ENCODE measurements around the gene EVI5L.
"Not testable (repeated sequence)": the region's sequence is repeated elsewhere in the genome, so short reads cannot be mapped to it uniquely, and the experiment has no call there.

Gene EVI5L

DNA sequence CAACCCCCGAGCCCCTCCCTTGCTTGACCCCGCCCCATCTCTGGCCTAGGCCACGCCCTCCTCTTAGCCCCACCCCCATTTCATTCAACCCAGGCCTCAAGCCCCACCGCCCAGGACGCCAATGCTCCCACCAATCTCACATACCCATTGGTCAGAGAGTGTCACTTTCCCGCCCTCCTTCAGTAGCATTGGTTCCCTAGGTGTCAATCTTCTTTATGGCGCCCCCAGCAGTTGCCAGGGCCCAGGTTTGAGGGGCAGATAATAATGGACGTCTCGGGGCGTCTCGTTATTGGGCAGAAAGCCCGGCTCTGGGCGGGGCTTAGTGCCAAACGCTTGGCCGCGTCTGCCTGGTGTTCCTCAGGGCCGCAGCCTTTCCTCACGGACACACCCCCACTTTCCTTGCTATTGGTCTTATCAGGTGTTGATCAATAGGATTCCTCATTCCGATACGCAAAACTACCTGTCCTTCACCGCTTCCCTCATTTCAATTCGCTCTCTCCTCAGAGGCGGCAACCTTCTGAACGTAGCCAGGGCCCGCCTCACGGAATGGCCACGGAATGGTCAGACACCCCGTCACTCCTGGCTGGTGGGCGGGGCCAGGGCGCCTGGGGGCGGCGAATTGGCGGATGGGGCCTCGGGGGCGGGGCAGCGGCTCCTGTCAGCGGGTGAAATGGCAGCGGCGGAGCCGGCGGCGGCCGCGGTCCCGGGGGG, at the start of gene EVI5L:
TSS of gene EVI5L (plus strand) at position 658 of the 711 bp plus-strand sequence. CDS start 16,325 bp downstream, outside the sequence.
- peak; percentile 100 for DNase-seq

- DNase-seq = no peak
Measured at GRCh38 chr19:7781157-7781556, 48.9 kb upstream of the EVI5L start.

DNA sequence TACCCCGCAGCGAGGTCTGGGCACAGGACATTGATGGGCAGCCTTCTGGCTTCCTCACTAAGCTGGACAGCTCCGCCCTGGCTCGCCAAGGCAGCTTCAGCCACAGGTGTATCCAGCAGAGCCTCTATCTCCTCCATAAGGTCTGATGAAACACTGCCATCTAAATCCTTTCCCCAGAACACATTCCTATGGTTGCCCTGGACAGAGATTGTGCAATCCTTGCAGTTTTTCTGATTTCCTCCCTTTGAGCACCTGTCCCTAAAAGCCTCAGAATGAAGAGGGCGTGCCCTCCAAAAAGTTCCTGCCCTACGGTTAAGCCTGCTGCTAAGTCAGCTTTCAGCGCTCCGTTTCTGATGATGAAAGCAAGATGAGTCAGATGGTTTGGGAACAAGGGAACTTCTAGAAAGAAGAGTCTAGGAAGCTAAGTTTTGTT, 46.0 kb upstream of the EVI5L start:
- DNase-seq = no peak

- DNase-seq = no peak
Measured at GRCh38 chr19:7784856-7785255, 45.2 kb upstream of the EVI5L start.

DNA sequence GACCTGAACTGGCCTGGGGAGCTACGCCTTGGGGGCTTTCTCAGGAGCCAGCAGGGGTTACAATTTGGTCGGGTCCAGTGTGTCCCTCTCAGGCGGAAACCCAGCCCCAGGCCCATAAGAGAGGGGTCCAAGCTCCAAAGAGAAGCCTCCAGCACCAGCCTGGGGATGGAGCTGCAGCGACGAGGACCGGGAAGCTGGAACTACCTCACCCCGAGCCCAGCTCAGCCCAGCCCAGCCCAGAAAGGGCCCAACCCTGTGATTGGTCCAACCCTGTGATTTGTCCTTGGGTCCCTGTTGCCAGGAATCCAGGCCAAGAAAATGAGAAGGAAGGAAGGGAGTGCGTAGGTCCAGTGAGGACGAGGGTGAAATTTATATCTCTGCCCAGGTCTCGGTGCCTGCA, 42.9 kb upstream of the EVI5L start:
- DNase-seq = no peak

DNA sequence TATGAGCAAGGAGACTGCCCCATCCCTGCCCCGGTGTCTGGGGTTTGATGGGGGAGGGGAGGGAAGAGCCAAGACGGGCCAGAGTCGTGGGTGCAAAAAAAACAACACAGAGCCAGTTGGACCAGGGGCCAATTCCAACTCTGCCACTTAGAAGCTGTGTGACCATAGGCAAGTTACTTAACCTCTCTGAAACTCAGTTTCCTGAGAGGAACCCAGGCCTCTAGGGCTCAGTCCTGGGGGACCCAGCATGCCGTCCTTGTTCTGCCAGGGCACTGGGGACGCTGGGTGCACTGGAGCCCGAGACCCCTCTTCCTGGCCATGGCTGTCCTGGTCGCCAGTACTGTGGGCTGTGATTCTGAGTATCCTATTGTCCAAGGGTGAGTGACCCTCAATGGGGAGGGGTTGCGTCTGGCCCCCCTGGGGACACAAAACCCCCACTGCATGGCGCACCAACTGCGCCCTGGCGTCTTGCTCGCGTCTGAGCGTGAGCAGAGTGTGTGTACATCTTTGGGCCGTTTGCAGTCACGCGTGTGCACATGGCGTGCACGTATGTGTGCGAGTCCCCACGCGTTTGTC, 42.3 kb upstream of the EVI5L start:
- DNase-seq = no peak

DNA sequence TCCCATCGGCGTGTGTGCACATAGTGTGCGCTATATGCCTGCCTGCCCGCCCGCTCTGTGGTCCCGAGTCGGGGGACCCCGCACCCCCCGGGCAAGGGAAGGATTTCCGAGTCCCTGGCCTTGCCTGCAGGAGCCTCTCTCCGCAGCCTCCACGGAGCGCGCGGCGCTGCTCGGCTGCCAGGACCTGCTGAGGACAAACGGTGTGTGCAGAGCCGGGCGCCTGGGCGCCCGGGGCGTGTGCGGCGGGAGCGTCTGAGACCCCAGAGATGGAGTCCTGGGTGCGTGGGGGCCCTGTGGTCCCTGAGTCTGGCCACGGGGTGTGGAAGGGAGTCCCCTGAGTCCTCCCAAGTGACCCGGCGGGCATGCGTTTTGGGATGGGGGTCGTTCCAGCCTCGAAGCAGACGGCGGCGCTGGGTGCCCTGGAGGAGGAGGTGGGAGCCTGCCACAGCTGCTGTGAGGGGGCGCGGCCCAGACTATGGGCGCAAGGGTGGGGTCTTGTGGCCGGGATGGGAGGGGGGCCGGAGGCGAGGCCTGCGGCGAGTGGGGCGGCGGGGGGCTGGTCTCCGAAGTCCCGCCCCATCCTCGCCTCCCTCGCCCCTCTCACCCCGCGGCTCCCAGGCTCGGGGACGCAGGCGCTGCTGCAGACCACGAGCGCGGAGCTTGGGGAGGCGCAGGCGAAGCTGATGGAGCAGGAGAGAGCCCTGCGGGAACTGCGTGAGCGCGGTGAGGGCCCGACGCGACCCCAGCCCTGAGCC, 41.7 kb upstream of the EVI5L start:
- no peak for DNase-seq

DNA sequence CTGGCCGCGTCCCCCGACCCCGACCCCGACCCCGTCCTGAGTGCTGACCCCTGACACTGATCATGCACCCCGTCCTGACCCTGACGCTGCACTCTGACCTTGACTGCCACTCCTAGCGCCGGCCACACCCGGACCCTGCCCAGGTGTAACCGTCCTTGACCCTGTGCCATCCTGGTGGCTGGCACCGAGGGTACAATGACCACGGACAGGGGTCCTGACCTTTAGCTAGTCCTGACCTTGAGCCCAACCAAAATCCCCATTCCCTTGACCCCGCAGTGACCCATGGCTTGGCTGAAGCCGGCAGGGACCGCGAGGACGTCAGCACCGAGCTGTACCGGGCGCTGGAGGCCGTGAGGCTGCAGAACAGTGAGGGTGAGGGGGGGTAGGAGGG, 41.1 kb upstream of the EVI5L start:
- no peak for DNase-seq

DNA sequence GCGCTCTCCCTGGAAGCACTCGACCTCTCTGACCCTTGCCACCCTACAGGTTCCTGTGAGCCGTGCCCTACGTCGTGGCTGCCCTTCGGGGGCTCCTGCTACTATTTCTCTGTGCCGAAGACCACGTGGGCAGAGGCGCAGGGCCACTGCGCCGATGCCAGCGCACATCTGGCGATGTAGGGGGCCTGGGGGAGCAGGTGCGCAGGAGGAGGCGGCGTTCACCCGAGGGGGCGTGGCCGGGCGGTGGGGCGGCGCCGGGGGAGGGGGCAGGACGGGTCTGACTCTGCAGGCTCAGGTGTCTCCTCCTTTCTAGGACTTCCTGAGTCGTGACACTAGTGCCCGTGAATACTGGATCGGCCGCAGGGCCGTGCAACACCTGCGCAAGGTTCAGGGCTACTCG, 40.6 kb upstream of the EVI5L start:
- DNase-seq = no peak

- no peak for DNase-seq
Measured at GRCh38 chr19:7790416-7790815, 39.6 kb upstream of the EVI5L start.

DNA sequence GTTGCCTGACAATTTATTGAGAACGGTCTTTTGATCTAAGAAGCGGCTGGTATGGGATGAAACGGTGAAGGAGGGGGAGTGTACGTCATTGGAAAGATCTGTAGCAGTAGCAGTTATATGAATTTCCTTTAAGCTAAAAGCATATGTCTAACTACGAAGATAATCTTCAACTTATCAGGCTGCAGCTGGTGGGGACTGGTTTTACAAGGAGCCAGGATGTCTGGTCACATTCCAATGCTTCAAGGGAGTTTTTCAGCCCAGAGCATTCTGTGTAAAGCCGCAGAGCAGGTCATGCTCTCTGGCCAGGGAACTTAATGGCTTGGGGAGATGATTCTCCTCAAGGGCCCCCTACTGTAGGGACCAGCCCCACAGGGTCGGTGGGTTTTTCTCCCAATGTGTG, 37.7 kb upstream of the EVI5L start:
- no peak for DNase-seq

GRCh38 chr19:7792701-7793100, 37.3 kb upstream of the EVI5L start:
- not testable (repeated sequence) for DNase-seq

DNA sequence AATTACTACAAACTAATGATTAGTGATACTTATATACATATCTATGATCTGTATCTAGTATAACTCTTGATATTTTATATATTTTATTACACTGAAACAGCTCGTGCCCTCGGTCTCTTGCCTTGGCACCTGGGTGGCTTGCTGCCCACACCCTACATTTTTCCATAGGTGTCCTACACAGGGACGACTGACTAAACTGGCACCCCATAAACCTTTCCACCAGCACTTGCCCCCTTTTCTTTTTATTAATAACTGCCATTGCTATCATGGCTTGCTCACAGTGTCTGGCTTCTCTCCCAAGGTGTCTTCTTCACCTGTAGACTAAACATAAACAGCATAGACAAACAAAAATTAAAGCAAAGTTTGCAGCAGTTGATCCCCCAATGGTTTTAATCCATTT, 36.5 kb upstream of the EVI5L start:
- DNase-seq = no peak

DNA sequence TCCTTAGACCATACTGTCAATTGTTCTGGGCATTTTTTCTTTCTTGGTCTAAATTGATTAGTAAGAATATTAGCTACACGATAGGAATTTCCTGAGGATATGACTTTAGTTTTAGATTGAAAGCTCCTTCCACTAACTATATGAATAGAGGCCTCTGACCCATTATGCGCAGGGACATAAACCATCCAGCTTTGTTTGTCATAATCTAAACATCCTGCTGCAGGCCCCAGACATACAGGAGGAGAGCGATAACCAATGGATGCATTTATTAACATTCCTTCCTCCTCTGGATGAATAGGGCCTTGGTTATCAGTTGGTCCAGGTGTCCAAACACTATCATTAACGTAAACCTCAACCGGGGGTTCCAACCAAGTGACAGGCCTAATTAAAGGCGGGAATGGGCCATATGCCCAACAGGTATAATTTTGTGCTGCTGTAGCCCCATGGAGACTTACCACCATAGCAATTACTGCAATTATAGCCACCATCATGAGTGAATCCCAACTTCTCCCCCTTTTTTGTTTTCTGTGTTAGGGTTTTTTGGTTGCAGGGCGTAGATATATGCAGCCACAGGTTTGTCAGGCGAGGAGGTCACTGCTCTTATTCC, 34.4 kb upstream of the EVI5L start:
- DNase-seq = no peak

GRCh38 chr19:7799640-7800355, 30.2 kb upstream of the EVI5L start:
- peak; percentile 74 for DNase-seq

- DNase-seq = no peak
Measured at GRCh38 chr19:7801020-7801570, 28.9 kb upstream of the EVI5L start.

DNA sequence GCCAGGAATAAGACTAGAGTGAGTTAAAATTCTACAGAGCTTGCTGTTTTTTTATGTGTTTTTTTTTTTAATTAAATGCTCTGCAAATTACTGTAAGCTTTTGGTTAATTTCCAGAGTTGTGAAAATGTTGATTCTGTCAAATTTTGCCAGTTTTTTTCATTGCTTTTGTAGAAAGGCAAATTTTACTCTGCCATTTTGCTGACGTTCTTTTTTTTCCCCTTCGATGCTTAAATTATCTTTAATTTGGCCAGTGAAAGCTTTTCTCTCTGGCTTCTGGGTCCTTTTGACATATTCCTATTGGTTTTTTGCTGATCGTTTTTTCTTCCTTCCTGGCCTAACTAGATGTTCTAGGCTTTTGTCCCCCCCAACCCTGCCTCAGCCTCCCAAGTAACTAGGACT, 23.8 kb upstream of the EVI5L start:
- no peak for DNase-seq

- no peak for DNase-seq
Measured at GRCh38 chr19:7806876-7807275, 23.1 kb upstream of the EVI5L start.

- DNase-seq = no peak
Measured at GRCh38 chr19:7808108-7808507, 21.9 kb upstream of the EVI5L start.

- DNase-seq = no peak
Measured at GRCh38 chr19:7811989-7812388, 18.0 kb upstream of the EVI5L start.

DNA sequence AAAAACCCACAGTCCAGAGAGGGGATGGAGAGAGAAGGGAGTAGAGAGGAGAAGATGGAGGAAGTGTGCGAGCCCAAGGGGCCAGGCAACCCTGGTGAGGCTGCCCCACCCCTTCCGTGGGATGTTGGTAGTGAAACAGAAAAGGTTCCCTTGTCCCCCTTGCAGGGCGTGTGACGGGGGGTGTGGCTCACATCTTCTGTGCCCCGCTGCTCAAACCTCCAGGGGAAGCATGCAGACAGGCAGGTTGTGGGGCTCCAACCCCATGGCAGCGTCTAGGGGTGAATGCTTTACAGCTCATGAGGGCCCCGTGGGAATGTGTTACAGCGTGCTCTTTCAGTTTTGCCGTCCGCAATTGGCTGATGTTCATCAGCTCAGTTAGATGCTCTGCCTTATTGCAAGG, 14.7 kb upstream of the EVI5L start:
- no peak for DNase-seq

DNA sequence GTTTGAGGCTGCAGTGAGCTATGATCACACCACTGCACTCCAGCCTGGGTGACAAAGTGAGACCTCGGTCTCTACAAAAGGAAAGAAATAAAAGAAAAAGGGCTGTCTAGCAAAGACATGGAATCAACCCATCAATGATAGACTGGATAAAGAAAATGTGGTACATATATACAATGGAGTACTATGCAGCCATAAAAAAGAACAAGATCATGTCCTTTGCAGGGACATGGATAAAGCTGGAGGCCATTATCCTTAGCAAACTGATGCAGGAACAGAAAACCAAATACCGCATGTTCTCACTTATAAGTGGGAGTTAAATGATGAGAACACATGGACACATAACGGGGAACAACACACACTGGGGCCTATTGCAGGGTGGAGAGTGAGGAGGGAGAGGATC, 14.0 kb upstream of the EVI5L start:
- DNase-seq = not testable (repeated sequence)

DNA sequence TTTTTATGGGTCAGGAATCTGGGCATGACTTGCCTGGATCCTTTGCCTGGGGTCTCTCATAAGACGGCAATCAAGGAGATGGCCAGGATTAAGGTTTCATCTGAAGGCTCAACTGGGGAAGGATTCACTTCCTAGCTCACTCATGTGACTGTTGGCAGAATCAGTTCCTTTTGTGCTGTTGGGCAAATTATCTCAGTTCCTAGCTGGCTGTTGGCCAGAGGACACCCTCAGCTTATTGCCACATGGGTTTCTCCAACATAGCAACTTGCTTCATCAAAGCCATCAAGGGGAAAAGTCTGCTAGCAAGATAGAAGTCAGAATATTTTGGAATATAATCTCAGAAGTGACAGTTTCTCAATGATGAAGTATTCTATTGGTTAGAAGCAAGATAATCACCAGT, 12.2 kb upstream of the EVI5L start:
- no peak for DNase-seq

Data from NCI-H2029 (cell line).